GM19035 (cell line): ENCODE measurements around the gene PNMA6F.

Source experiments
- ATAC-seq: cut with Tn5 transposase; IDR thresholded peaks from one replicate; pipeline ENCODE4 v1.9.1; 2021; ENCODE audit not compliant: unreplicated experiment

PNMA6F gene

GRCh38 chrX:153321381-153322124, at the start of gene PNMA6F:
Gene PNMA6F, minus strand, starts transcription at chrX:153321767. Its CDS starts 1,093 bp downstream, at chrX:153320674.
- no peak for ATAC-seq

DNA sequence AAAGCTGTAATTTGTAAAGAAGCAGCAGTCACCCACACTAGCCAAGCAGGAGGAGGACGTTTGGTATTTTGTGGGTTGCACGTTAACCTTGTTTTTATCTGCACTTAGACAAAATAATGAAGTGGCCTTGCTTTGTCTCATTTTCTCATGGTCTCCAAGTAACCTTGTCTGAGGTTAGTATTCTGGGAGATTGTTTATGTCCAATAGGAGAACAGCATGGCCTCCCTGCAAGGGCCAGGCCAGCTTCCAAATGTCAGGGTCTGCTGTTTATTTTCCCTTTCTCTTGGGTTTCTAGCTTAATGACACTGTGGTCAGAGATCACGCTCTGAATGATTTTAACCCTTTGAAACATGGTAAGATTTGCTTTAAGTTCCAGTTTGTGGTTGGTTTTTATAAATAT, 49.7 kb upstream of the PNMA6F start:
- no peak for ATAC-seq

DNA sequence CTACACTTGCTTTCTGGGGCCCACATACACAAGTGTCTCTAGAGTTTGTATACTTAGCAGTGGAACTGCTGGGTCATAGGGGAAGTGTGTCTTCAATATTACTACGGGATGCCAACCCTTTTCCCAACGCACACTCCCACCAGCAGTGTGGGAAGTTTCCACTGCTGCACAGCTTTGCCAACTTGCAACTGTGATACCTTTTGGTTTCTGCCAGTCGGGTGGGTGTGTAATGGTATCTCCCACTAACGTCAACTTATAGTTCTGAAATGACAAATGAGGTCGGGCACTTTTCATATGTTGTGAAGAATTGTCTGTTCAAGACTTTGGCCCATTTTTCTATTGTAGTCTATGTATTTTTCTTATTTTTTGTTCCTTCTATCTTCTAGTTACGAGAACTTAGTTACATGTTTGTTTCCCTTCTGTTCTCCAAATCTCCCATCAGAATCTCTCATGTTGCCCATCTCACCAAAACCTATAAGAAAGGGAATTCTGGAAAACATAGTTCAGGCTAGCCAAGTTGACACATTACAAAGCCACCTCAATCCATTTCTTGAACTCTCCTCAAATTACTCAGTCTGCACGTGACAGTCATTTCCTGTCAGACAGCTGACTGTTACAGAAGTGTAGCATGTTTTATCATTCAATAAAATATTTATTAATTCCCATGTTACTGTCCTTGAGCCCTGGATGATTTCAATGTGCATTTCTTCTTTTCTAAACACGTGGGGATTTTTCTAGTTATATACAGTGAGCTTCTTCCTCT, 48.9 kb upstream of the PNMA6F start:
- ATAC-seq = no peak

- no peak for ATAC-seq
Observed at GRCh38 chrX:153366878-153367538, 45.4 kb upstream of the PNMA6F start.

DNA sequence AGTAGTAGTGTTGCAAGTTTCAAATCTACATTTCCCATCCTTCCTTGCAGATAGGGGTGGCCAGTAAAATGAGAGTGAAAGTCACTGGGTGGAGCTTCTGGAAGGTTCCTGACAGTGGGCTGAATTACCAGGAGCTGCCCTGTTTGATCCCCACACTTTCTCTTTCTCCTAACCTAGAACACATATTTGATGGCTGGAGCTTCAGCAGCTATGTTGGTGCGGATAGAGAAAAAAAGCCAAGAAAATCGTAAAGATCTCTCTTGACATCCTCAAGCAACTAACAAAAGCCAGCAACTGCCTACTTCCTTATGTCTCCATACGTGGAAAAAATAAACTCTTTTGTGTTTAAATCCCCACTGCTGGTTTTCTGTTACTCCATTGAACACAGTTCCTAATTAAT, 44.6 kb upstream of the PNMA6F start:
- ATAC-seq = no peak

DNA sequence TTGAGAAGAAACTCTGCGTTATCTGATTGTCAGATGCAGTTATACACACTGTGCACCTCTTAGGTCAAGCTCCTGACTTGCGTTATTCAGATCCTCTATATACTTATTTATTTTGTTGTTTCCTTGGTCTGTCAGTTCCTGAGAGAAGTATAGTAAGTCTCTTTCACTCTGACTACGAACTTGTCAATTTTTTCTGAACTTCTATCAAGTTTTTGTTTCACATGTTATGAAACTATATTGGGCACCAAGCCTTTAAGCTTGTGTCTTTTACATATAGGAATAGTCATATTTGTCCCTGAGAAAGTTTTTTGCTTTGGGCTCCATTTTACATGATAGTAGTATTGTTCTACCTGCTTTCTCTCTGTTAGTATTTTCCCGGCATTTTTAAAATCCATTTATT, 44.1 kb upstream of the PNMA6F start:
- ATAC-seq = no peak

DNA sequence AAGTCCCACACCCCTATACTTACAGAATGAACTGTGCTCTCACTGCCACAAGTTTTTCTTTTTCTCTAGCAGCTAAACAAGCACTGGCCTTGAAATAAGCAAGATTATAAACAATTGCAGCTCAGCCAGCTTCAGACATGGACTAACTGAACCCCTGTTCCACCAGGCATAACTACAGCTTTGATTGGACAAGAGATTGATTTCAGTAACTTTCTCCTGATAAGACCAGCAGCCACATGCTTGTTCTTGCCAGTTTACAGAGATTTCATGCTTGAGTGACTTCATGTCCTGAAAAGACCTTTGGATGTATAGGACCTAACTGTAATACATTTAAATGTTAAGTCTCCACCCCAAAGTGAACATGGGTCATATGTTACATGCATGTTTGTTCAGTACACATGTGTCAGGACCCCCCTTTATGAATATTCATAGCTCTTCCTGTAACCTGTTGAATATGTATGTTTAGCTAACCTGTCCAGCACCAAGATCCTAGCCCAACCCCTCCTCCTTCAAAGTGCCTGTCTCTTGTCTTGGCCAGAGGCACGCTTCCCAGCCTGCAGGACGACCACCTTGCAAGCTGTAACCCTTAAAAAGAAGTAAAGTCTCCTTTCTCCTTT, 40.3 kb upstream of the PNMA6F start:
- ATAC-seq = no peak

- ATAC-seq = no peak
Observed at GRCh38 chrX:153357877-153358276, 36.3 kb upstream of the PNMA6F start.

- ATAC-seq = no peak
Observed at GRCh38 chrX:153353416-153353815, 31.8 kb upstream of the PNMA6F start.

- no peak for ATAC-seq
Observed at GRCh38 chrX:153352858-153353257, 31.3 kb upstream of the PNMA6F start.

GRCh38 chrX:153351981-153352380, 30.4 kb upstream of the PNMA6F start:
- ATAC-seq = no peak

- ATAC-seq = no peak
Observed at GRCh38 chrX:153349952-153350351, 28.4 kb upstream of the PNMA6F start.

- ATAC-seq = no peak
Observed at GRCh38 chrX:153348421-153348820, 26.9 kb upstream of the PNMA6F start.

GRCh38 chrX:153347530-153347929, 26.0 kb upstream of the PNMA6F start:
- ATAC-seq = no peak

- ATAC-seq = no peak
Observed at GRCh38 chrX:153343674-153344073, 22.1 kb upstream of the PNMA6F start.

DNA sequence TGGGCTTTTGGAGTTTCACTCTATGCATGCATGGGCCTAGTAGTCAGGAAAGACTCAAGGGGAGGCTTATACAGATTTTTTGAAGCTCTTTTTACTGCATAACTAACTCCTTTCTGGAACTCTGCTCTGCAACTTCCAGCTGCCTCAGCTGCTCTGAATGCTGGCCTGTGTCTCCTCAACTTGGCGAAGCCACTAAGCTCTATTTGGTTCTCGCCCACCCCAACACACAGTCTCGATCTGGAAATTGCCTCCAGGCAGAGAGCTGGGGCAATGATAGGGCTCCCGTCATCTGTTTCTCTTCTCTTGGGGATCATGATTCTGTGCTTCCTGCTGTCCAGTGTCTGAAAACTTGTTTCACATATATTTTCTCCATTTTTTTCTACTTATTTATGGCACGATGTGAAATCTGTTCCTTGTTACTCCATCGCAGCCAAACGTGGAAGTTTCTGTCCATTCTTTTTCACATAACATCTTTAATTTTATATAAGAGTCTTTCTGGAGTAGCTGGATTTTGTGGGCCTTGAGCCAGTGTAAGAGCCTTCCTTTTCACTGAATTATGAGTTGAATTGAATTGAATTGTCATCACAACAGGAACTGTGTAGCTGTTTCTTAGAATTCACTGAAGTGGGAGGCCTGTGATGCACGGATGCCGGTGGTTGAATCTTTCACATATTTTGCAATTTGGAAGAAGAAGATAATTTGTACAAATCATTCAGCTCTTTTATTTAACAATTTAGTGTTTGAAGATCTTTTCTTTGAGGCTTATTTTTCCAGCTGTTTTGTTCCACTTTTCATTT, 21.4 kb upstream of the PNMA6F start:
- no peak for ATAC-seq

DNA sequence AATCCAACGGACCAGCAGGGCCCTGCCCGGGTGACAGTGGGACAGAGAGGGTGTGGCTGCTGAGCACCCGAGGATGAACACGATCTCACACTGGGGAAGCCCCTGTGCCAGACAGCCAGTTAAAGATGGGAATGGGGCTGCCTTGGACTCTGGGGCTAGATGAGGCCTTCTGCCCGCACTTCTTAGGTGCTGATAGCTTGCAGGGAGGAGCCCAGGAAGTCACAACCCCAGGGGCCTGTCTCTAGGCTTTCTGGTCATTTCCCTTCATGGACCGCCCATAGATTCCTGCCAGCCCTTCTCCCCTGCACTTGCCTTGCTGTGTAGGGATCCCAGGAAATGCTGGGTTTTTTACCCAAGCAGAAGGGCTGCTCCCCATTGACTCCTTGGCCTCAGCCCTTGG, 18.5 kb upstream of the PNMA6F start:
- ATAC-seq = no peak

DNA sequence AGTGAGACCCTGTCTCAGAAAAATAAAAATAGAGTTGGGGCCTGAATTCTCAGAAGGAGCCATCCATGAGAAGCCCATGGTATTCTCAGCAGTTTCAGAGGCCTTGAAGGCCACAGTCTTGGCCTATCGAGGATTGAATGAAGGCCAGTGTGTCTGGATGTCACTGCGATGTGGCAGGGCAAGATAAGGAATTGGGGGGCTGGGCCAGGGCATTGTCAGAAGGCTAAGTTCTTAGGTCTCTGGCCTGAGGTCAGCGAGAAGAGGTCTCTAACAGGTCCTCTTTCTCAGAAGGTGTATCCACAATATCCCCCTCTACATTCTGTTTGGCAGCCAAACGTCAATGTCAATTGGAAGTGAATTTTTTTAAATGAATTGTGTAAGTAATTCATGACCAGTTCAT, 18.1 kb upstream of the PNMA6F start:
- no peak for ATAC-seq

- ATAC-seq = no peak
Observed at GRCh38 chrX:153338836-153339235, 17.3 kb upstream of the PNMA6F start.

DNA sequence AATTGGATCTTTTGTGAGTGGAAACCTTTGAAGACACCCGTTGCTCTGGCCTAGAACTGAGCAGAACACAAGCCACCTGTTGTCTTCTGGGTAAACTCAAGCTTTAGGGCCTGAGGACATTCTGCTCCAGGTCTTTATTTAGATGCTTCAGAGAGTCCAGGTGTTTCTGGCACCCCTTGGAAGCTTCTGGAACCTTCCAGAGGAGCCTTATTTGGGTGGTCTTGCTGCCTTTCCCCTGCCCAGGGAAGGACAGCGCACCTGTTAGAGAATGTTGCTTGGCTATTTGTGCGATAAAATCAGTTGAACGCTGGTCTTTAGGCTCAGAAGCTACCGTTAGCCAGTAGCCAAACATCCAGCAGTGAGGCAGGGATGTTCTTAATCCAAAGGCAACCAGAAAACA, 15.4 kb upstream of the PNMA6F start:
- ATAC-seq = no peak
